ENCODE measurements around the gene NYAP1.
A peak's percentile ranks its signal among the peaks of the same experiment; 100 is the strongest.

NYAP1 gene

DNA sequence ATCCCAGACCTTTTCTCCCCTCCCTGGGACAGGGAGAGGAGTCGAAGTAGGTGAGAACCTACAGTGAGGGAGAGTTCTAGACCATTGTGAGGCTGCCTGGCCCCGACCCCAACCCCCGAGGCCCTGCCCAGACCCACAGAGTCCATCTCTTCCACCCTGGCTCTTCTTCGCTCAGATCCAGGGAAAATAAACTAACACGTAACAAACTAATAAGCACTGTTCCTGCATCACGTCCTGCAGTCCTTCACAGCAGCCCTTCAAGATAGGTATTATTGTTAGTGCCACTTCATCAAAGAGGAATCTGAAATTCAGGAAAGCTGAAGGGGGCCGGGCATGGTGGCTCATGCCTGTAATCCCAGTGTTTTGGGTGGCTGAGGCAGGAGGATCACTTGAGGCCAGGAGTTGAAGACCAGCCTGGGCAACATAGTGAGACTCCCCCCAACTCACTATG lies 19.5 kb upstream of the NYAP1 start, which contains the start of gene SPACDR:
SPACDR (minus strand) TSS at position 51 of the 451 bp plus-strand sequence. CDS start 235 bp downstream, outside the sequence.
- DNase-seq: no peak

DNA sequence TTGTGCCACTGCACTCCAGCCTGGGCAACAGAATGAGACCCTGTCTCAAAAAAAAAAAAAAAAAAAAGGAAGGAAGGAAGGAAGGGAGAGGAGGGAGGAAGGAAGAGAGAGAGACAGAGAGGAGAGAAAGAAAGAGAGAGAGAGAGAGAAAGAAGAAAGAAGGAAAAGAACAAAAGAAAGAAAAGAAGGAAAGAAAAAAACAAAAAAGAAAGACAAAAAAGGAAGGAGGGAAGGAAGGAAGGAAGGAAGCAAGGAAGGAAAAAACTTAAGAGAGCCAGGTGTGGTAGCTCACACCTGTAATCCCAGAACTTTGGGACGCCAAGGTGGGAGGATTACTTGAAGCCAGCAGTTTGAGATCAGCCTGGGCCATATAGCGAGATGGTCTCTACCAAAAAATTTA lies 18.9 kb upstream of the NYAP1 start:
- DNase-seq: no peak

DNA sequence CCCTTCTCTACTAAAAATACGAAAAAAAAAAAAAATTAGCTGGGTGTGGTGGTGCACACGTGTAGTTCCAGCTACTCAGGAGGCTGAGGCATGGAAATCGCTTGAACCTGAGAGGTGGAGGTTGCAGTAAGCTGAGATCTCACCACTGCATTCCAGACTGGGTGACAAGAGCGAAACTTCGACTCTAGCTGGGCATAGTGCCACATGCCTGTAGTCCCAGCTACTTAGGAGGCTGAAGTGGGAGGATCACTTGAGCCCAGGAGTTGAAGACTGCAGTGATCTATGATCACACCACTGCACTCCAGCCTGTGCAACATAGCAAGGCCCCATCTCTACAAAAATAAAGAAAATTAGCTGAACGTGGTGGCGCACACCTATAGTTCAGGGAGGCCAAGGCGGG lies 18.4 kb upstream of the NYAP1 start:
- DNase-seq: no peak

DNA sequence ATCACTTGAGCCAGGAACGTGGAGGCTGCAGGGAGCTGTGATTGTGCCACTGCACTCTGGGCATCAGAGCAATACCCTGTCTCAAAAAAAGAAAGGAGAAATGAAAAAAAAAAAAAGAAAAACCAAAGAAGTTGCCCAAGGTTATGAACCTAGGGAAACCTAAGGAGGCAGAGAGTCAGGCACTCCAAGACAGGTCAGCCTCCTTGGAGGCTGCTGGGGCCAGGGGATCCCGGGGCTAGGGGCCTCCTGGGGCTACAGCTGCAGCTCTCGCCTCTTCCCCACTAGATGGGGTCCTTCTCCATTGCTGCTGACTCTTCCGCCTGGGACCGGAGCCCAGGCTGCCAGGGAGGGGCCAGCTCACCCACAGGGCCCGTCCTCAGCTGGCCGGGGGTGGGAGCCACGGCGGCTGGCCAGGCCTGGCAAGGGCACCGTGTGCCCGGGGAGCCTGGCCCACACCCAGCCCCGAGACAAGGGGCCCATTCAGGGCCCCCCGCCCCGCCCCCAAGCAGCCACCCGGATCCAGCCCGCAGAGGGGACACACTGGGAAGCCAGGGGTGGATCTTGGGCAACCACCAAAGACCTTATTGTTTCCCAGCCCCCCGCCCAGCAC lies 17.9 kb upstream of the NYAP1 start:
- DNase-seq: peak; percentile 62

DNA sequence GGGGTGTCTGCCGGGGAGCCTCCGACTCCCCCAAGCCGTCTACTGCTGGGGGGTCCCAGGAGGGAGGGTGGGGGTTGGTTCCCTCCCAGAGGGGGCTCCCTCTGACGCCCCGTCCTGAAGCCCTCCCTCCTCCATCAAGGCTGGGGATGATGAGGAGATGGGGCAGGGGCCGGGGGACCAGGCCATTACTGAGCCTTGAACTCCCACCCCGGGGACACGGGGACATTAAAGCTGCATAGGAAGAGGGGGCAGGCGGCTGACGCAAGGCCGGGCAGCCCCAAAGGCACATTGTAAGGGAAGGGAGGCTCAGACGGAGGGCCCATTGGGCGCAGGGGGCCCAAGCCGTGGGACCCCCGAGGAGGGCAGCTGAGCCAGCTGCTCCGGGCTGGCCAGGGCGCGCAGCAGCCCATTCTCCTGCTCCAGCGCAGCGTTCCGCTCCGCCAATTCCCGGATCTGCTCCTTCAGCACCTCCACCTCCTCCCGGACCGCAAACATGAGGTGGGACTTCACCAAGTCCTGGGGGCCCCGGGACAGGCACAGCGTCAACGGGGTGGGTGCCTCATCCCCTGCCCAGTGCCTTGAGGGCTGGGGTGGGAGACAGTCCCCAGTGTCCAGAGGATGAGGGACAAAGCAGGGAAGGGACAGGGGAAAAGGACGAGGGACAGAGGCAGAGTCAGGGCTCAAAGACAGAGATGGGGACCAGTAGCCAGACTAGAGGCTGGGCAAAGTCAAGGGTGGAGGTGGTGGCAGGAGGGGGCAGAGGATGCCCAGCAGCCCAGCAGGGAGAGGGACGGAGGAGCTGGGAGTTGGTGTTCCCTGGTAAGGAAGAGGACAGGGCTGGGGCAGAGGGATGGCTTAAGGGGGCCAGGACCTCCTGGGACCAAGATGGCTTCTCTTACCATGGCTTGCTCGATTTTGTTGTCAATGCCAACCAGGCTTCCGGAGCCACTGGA lies 16.8 kb upstream of the NYAP1 start:
- no peak for DNase-seq

DNA sequence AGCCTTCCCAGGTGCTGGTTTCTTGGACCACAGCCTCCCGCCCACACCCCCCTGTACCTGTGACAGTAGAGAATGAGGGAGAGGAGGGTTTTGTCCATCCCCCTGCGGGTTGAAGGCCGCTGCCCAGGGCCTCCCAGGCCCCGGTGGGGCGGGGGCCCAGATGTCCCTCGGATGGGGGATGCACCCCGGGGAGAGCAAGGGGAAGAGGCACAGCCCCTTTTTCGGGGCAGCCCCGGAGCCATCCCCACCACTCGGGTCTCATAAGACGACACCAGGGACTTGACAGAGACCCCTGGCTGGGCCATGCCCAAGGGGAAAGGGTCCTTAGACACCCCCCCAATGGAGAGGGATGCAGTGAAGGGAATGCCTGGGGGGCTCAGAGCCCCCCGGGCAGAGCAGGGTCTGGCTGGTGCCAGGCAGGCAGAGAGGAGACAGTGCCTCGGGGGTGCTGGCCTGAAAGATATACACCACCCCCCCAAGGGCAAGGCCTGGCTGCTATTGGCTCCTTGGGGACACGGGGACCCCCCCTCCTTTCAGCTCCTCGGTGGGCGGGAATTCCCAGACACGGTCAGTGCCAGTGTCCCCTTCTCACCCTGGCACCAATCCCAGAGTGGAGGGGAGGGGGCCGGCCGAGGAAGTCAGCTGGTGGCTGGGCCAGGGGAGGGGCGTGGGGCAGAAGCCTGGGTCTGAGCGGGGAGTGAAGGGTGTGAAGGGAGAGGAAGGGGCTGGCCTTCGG lies 15.9 kb upstream of the NYAP1 start:
- no peak for DNase-seq

DNA sequence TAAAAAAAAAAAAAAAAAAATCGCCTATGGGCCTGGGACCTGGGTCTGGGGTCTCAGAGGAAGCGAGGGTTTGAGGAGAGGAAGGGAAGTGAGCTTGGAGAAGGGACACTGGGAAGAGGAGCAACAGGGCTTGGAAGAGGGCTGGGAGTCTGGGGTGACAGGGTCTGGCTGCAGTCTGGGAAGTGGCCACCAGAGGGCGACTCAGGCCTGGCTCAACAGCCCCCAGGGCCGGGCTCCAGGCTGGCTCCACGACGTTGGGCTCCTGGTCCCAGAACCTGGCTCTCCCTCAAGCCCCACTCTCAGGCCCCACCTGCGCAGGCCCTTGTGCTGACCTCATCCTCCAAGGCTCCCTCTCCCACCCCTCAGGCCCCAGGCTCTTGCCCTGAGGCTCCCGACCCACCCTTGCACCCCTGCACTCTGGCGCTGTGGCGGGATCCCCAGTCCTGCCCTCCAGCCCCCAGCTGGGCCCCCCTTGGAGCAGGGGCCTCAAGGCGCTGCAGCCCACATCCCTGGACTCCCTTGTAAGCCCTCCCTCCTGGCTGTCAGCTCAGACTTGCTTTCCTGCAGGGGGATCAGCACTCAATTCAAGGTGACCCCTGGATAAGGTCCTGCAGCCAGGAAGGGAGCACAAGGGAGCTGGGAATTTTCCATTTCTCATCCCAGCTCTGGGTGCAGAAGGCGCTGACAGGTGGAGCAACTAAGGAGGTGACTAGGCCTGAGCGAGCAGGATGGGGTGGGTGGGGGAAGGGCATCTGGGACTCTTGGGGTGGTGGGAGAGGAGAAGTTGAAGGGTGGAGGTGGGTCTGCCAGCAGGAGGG lies 14.3 kb upstream of the NYAP1 start:
- DNase-seq: peak; percentile 41

DNA sequence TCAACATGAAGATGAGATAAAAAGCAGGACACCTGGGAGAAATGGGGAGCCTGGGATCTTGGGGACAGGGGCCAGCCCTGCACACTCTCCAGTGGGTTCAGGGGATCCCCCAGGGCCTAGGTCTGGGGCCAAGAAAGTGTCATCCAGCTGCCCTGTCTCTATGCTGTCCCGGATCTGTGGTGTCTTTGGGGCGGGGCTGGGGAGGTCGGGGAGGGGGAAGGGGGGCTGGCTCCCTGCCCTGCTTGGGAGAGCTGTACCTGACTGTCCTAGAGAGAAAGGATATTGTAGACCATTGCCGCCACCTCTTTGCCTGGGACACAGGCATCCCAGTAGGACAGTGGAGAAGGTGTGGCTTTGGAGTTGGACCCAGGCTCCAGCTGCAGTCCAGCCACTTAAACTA lies 12.7 kb upstream of the NYAP1 start:
- DNase-seq: no peak

DNA sequence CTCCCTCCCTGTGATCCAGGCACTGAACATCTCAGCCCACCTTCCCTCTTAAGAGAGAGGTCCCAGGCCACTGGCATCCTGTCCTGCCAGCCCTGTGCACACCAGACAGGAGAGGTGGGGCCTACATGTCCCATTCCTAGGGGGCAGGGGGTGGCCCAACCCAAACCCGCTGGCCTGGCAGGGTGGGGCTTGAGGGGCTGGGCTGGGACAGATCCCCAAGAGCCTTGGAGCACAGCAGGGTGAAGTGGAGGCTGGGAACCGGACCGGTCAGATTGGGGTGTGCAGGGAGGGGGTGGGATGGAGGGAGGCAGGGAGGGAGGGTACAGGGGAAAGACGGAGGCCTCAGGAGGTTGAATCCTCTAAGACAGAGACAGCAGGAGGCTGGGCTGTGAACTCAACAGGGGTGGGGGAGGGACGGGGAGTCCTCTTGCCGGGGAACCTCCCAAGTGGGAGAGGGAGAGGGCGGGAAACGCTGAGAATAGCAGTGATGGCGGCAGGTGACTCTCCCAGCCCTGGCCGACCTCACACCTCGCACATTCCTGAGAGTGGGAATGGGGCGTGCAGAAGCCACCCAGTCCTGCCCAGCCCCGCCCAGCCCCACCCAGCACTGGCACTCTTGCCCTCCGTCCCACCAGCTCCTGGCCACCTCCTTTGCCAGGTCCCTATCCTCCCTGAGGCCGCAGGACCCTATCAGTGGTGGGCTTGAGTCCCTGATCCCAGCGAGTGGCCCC lies 11.4 kb upstream of the NYAP1 start:
- no peak for DNase-seq

DNA sequence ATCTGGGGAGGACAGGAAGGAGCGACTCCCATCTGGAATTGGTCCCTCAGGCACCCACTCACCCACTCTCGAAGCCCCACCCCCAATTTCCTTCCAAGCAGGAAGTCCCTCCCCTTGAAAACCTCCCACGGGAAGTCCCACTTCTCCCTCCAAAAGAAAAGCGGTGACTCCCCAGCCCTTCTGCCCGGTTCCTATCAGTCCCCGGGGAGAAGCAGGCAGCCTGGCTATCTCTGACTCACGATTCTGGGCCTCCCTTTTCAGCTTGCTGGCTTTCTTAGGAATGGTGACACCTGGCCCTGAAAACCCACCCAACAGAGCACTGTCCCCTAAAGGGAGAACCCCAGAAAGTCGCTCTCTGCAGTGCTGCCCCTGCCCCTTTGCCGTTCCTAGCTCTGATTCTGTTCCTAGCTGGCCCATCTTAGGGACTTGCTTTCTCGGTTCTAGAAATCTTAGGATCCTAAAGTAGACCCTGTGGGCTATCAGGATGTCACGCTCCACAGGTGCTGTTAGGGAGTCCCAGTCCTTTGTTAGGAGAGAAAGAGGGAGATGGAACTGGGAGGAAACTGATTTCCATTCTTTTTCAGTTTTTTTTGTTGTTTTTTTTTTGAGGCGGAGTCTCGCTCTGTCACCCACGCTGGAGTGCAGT lies 10.8 kb upstream of the NYAP1 start:
- DNase-seq: no peak

DNA sequence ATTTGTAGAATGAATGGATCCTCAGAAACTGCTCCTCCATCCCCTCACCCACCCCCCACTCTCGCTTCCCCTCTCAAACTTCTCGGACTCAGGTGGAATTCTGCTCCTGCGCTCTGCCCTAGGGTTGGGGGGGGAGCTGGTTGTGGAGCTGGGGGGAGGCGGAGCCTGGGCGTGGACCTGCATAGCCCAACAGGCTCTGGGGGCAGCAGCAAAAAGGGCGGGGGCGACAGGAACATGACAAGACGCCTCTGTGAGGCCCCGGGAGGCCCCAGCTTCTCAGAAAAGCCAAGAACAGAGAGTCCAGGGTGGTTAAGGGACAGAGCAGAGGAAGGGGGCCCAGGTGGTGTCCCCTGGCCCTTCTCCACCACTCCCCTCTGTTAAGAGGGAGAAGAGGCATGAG lies 8.2 kb upstream of the NYAP1 start:
- DNase-seq: no peak

DNA sequence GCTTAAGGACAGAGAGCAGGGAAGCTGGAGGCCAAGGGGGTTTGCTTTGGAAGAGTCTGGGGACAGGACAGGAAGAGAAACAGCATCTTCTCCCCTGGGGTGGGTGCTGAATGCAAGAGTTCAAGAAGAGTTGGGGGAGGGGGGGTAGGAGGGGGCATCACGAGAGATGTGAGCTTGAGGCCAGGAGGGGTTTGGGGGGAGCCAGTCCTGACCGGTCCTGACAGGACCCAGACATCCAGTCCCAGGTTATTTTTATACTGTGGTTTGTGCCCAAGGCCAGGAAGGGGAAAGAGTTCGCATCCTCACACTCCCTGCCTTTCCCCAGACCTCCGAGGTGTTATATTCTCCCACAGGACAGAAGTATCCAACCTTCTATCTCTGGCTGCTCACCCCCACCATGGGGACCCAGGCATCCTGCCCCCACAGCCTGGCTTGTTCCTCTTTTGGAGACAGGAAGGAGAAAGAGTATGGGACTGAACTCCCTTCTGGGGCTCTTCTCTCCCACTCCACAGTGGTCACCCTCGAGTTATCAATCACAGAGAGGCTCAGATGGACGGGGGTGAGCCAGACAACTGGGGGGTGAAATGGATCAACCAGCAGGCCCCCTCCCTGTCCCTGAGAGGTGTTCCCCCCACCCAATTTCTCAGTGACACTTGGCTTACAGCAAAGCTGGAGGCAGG lies 7.5 kb upstream of the NYAP1 start:
- no peak for DNase-seq

DNA sequence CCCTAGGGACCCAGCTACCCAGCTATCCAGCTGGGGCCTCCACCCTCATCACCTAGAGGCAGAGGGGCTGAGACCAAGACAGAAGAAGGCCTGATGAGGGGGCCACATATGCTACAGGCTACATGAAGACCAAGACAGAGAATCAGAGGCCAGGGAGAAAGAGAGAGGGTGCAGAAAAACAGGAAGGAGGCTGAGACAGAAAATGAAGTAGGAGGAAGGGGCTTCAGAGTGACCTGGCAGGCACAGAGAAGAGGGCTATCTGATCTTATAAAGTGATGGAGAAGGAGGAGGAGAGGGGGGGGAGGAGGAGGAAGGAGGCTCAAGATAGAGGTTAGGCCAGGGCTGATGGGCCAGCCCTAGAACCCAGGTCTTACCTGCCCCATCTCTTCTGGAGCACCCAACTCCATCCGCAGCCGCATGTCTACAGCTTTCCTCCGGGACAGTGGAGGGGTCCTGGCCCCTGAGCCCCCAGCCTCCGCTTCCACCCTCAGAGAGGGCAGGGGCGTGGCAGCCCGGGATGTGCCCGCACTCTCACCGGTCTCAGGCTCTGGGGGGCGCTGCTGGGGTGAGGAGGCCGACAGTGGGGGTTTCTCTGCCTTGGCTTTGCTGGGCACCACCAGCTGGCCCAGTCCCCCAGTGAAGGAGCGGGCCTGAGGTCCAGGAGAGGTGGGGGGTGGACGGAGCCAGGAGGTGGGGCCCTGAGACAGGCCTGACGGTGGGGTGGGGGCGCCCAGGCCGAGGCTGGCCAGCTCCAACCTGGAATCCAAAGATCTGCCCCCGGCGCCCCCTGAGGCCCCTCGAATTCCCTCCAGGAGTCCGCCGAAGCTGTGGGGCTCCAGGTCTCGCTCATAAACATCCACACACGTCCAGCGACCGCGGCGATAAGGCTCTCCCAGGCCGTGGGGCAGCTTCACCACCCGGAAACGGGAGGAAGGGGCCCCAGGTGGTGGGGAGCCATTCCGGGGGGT lies 6.5 kb upstream of the NYAP1 start:
- DNase-seq: no peak

DNA sequence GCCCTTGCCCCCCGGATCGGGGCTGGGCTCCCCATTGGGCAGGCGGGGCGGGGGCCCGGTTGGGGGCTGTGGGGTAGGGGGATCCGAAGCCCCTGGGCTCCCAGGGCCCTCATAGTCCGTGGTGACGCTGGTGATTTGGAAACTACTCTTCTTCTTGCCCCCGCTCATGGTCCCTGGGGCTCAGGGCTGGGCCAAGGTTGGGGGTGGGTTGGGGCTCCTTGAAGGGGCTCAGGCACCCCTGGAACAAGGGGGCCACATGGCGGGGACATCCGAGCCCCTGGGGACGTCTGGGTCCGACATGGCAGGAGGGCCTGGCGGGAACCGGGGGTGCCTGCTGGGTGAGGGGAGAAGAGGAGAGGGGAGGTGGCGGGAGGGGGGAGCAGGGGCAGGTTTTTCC lies 5.9 kb upstream of the NYAP1 start:
- DNase-seq: no peak

DNA sequence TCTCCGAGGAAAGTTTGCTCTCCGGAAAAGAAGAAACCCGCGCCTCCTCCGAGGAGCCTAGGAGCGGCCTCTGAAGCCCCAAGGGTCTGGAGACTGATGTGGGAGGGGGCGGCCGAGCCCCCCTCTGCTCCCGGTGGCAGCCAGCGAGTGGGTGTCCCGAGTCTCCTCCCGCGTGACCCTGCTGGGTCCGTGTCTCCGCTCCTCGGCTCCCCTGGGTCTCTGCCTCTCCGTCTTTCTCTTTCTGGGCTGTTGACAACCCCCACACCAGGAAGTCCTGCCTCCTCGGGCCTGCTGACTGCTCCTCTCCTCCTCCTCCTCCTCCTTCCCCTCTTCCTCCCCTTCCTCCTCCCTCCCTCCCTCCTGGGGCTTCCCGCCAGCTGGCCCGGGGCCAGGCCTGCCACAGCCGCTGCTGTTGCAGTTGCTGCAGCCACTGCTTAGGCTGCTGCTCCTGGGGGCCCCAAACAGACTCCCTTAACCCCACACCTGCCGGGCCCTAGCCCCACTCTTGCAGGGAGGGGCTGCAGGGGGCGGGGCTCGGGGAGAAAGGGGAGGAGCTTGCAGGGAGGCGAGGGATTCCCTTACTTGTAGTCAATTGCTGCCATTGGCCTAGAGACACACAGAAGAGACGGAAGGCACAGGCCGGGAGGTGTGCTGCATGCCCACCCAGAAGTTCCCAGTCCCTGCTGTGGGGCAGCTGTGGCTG lies 4.6 kb upstream of the NYAP1 start, which contains the start of gene TSC22D4:
TSC22D4 (minus strand) TSS at position 257 of the 703 bp plus-strand sequence. CDS start 1,176 bp downstream, outside the sequence.
- peak; percentile 86 for DNase-seq

DNA sequence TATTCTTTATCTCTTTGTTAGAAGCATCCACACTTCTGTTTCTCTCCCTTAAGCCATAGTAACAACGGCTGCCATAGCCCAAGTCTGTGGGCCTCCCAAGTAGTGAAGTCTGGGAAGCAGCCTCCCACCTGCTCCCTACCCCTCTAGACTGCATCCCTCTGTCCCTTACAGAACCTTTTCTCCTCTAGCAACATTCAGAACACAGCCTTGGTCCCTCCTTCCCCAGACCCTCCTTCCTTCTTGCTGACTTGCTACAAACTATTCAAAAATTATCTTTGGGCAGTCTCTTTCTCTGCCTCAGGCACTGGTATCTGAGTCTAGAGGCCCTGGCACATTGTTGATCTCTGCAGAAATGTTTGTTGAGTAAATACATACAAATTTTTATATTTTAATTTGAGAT lies 2.3 kb upstream of the NYAP1 start:
- DNase-seq: no peak

DNA sequence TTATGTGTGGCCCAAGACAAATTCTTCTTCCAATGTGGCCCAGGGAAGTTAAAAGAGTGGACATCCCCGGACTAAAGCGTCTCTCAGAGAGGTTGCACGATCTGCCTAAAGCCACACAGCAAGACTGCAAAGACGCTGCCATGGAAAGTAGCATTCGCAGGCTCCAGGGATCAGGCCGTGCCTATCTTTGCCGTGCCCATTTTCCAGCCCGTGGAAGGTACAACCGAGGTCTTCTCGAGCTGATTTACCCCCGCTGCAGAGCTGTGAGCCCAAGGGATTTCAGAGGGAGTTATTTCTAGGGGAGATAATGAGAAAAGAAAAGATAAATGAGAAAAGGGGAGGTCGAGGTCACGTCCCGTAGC lies 1.0 kb upstream of the NYAP1 start:
- no peak for DNase-seq

DNA sequence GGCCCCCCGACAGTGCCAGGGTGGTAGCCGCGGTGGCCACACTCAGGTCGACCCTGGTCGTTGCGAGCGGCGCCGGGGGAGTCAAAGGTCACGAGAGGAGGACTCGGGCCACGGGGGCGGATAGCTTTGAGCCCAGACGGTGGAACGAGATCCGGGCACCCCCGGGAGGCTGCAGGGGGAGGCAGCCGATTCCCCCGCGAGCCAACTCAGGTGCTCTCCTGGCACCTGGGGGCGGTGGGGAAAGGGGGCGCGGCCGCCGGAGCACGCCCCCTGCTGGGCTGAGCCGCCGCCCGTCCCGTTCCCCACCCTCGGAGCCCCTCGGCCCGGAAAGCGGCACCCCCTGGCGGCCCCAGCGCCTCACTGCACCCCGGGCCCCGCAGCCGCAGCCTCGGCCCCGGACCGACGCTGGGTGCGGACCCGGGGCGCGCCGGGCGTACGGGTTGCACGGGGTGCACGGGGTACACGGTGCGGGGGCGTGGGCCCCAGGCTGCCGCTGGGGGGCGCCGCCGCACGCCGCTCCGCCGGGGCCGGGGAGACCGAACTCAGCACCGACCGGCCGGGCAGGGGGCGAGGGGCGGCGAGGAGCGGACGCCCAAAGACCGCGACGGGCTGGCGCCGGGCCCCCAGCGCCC lies 521 bp upstream of the NYAP1 start:
- no peak for DNase-seq
